Measurements from ENCODE around the gene IFNL3. TPM values are rescaled to one million over a fixed set of nuclear protein-coding genes. Genes with fewer than 3 reads are reported as not detected.

IFNL3 gene
- total RNA-seq, 6 experiments from 2014 or later: not detected

DNA sequence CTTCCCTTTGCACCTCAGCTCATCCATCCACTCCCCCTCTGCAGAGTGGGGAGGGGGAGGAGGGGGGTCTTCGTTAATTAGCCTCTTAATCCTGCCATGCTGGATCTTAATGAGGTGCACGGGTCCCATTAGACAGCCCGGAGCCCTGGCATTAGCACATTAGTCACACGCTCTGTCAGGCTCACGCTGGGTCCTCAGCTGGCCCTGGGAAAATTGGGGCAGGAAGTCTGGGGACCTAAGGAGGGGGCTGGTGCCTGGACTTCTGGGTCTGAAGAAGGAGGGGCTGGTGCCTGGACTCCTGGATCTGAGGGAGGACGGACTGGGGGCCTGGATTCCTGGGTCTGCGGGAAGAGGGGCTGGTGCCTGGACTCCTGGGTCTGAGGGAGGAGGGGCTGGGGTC is 48.5 kb downstream of the IFNL3 start:
- TF ChIP-seq, protein P1, sequence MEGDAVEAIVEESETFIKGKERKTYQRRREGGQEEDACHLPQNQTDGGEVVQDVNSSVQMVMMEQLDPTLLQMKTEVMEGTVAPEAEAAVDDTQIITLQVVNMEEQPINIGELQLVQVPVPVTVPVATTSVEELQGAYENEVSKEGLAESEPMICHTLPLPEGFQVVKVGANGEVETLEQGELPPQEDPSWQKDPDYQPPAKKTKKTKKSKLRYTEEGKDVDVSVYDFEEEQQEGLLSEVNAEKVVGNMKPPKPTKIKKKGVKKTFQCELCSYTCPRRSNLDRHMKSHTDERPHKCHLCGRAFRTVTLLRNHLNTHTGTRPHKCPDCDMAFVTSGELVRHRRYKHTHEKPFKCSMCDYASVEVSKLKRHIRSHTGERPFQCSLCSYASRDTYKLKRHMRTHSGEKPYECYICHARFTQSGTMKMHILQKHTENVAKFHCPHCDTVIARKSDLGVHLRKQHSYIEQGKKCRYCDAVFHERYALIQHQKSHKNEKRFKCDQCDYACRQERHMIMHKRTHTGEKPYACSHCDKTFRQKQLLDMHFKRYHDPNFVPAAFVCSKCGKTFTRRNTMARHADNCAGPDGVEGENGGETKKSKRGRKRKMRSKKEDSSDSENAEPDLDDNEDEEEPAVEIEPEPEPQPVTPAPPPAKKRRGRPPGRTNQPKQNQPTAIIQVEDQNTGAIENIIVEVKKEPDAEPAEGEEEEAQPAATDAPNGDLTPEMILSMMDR (IDR thresholded peaks at IDR 0.05): no peak
- Mint-ChIP-seq H3K4me3 (no peak overlapping the region), H3K9me3 (no peaks in the 10 kb centered on the region), H3K27me3 (ENCODE audit: insufficient read depth) (peaks cover 30% of the 10 kb centered on the region), H3K27ac (no peak overlapping the region), H3K36me3 (ENCODE audit: low read depth) (no peaks in the 10 kb centered on the region), H3K4me1 (ENCODE audit: low read depth) (peaks cover 7% of the 10 kb centered on the region)
- DNase-seq: no peak

DNA sequence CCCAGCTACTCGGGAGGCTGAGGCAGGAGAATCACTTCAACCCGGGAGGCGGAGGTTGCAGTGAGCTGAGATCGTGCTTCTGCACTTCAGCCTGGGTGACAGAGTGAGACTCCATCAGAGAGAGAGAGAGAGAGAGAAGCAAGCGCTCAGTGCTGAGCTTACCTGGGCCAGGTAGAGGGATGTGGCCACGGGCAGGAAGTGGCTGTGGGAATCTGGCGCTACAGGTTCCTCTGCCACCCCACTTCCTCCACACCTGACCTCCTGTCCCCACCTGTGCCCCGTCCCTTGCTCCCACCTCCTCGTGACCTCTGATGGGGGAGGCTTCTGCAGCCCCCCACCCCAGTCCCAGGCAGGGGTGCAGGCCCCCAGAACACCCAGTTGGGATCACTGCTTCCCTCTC is 49.1 kb downstream of the IFNL3 start:
- Mint-ChIP-seq H3K27ac (no peak overlapping the region), H3K4me1 (ENCODE audit: low read depth) (peaks cover 7% of the 10 kb centered on the region), H3K4me3 (no peak overlapping the region), H3K36me3 (ENCODE audit: low read depth) (no peaks in the 10 kb centered on the region), H3K27me3 (ENCODE audit: insufficient read depth) (peaks cover 28% of the 10 kb centered on the region), H3K9me3 (no peaks in the 10 kb centered on the region)
- DNase-seq: no peak
- TF ChIP-seq, protein P1 (IDR thresholded peaks at IDR 0.05): no peak

DNA sequence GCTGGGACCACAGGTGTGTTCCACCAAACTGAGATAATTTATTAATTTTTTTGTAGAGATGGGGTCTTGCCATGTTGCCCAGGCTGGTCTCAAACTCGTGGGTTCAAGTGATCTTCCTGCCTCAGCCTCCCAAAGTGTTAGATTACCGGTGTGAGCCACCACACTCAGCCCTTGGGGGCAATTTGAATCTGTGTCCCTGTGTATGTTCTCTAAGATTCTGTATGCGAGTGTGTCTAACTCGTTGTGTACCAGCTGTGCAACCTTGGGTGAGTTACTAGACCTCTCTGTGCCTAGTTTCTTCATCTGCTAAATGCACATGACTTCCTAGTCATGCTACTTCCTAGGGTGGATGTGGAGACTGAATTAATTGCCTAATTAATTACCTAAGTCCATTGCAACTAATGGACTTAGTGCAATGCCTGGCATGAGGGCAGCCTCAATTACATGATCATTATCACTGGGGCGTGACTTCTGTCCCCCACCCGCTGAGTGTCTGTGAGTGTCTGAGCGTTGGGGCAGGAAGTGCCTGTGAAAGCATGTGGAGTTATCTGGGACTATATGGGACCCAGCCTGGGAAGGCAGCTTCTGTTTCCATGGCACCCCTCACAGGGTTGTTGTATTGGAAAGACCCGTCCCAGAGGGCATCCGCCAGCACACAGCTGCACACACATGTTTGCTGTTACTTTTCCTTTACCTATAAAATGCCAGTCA is 49.8 kb downstream of the IFNL3 start:
- Mint-ChIP-seq H3K4me3 (no peak overlapping the region), H3K9me3 (no peaks in the 10 kb centered on the region), H3K36me3 (ENCODE audit: low read depth) (no peaks in the 10 kb centered on the region), H3K27me3 (ENCODE audit: insufficient read depth) (peaks cover 26% of the 10 kb centered on the region), H3K27ac (no peak overlapping the region), H3K4me1 (ENCODE audit: low read depth) (peaks cover 7% of the 10 kb centered on the region)
- DNase-seq: no peak
- TF ChIP-seq, protein P1 (IDR thresholded peaks at IDR 0.05): no peak

DNA sequence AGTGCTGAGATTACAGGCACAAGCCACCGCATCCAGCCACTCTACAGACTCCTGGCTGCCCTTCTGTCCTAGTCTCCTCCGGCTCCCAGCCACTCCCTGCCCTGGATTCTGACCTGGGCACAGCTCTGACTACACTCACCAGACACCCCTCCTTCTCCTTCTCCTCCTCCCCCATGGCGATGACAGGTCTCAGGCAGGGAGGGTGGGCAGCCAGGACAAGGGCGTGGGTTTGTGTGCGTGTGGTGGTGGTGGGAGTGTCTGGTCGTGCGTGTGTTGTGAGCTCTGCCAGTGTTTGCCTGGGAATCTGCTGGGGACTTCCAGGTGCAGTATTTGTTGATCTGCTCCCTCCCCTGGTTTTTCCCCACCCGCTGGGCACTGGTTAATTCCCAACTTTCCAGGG is 51.0 kb downstream of the IFNL3 start:
- TF ChIP-seq, protein P1 (IDR thresholded peaks at IDR 0.05): no peak
- Mint-ChIP-seq H3K4me3 (no peak overlapping the region), H3K27ac (no peak overlapping the region), H3K4me1 (ENCODE audit: low read depth) (peaks cover 7% of the 10 kb centered on the region), H3K36me3 (ENCODE audit: low read depth) (no peaks in the 10 kb centered on the region), H3K9me3 (no peaks in the 10 kb centered on the region), H3K27me3 (ENCODE audit: insufficient read depth) (peaks cover 33% of the 10 kb centered on the region)
- no peak for DNase-seq

Other genes starting within 250 kb of the IFNL3 start
- 1 to 10 TPM in 3 of 6 experiments, under 1 TPM in 3; 0.47 to 2.2 (median 0.90) TPM for gene FBXO27, start 212.5 kb downstream of the IFNL3 start, total RNA-seq (2021; fragmentation: NEBNext Ultra II Directional; extraction: Animal tissue kit (Norgen Biotek cat#: 25700))
- gene ACP7, start 160.6 kb downstream of the IFNL3 start, total RNA-seq (2021; fragmentation: NEBNext Ultra II Directional; extraction: Animal tissue kit (Norgen Biotek cat#: 25700)): not detected
- gene PAK4, start 119.2 kb downstream of the IFNL3 start, total RNA-seq (2021; fragmentation: NEBNext Ultra II Directional; extraction: Animal tissue kit (Norgen Biotek cat#: 25700)): 10 to 100 TPM; 35.4 to 40.4 (median 35.8) TPM
- not detected for gene NCCRP1, start 48.0 kb downstream of the IFNL3 start, total RNA-seq (2021; fragmentation: NEBNext Ultra II Directional; extraction: Animal tissue kit (Norgen Biotek cat#: 25700))
- not detected for gene SYCN, start 40.7 kb downstream of the IFNL3 start, total RNA-seq (2021; fragmentation: NEBNext Ultra II Directional; extraction: Animal tissue kit (Norgen Biotek cat#: 25700))
- gene IFNL4, start 3.9 kb upstream of the IFNL3 start, total RNA-seq (2021; fragmentation: NEBNext Ultra II Directional; extraction: Animal tissue kit (Norgen Biotek cat#: 25700)): not detected
- gene IFNL2, start 23.4 kb upstream of the IFNL3 start, total RNA-seq (2021; fragmentation: NEBNext Ultra II Directional; extraction: Animal tissue kit (Norgen Biotek cat#: 25700)): not detected
- gene IFNL1, start 51.4 kb upstream of the IFNL3 start, total RNA-seq (2021; fragmentation: NEBNext Ultra II Directional; extraction: Animal tissue kit (Norgen Biotek cat#: 25700)): not detected
- gene LRFN1, start 75.9 kb upstream of the IFNL3 start, total RNA-seq (2021; fragmentation: NEBNext Ultra II Directional; extraction: Animal tissue kit (Norgen Biotek cat#: 25700)): under 1 TPM in 2 of 6 experiments, not detected in 4; 0.07 to 0.14 TPM
- 1 to 10 TPM in 1 of 6 experiments, under 1 TPM in 5; 0.37 to 1.1 (median 0.77) TPM for gene GMFG, start 91.0 kb upstream of the IFNL3 start, total RNA-seq (2021; fragmentation: NEBNext Ultra II Directional; extraction: Animal tissue kit (Norgen Biotek cat#: 25700))
- gene SAMD4B, start 97.4 kb upstream of the IFNL3 start, total RNA-seq (2021; fragmentation: NEBNext Ultra II Directional; extraction: Animal tissue kit (Norgen Biotek cat#: 25700)): 100 to 1,000 TPM; 107 to 133 (median 124) TPM
- 10 to 100 TPM; 46.8 to 70.0 (median 60.6) TPM for gene PAF1, start 146.1 kb upstream of the IFNL3 start, total RNA-seq (2021; fragmentation: NEBNext Ultra II Directional; extraction: Animal tissue kit (Norgen Biotek cat#: 25700))
- gene MED29, start 146.4 kb upstream of the IFNL3 start, total RNA-seq (2021; fragmentation: NEBNext Ultra II Directional; extraction: Animal tissue kit (Norgen Biotek cat#: 25700)): 10 to 100 TPM; 38.2 to 48.5 (median 45.2) TPM
- gene ZFP36, start 161.8 kb upstream of the IFNL3 start, total RNA-seq (2021; fragmentation: NEBNext Ultra II Directional; extraction: Animal tissue kit (Norgen Biotek cat#: 25700)): 10 to 100 TPM; 30.9 to 81.6 (median 68.5) TPM
- gene PLEKHG2, start 167.7 kb upstream of the IFNL3 start, total RNA-seq (2021; fragmentation: NEBNext Ultra II Directional; extraction: Animal tissue kit (Norgen Biotek cat#: 25700)): 10 to 100 TPM; 38.3 to 56.0 (median 45.7) TPM
- gene RPS16, start 190.9 kb upstream of the IFNL3 start, total RNA-seq (2021; fragmentation: NEBNext Ultra II Directional; extraction: Animal tissue kit (Norgen Biotek cat#: 25700)): 1,000 to 10,000 TPM; 1,647 to 2,008 (median 1,885) TPM
- 100 to 1,000 TPM; 102 to 129 (median 107) TPM for gene SUPT5H, start 200.6 kb upstream of the IFNL3 start, total RNA-seq (2021; fragmentation: NEBNext Ultra II Directional; extraction: Animal tissue kit (Norgen Biotek cat#: 25700))
- gene TIMM50, start 235.8 kb upstream of the IFNL3 start, total RNA-seq (2021; fragmentation: NEBNext Ultra II Directional; extraction: Animal tissue kit (Norgen Biotek cat#: 25700)): 100 to 1,000 TPM in 1 of 6 experiments, 10 to 100 TPM in 5; 86.2 to 104 (median 92.5) TPM

All from HFFc6 (cell line).